DOHH2 (cell line): ENCODE measurements around the gene ROR2.
"Not testable (repeated sequence)": the region's sequence is repeated elsewhere in the genome, so short reads cannot be mapped to it uniquely, and the experiment has no call there.

Experiments used
- H3F3A ChIP-seq: fragments of 200-600 bp; sonication (generic), shearing (Covaris generic); 2 replicates; pipeline ENCODE4 v1.6.0; 2016; ENCODE audit warnings: antibody characterized with exemption, mild to moderate bottlenecking; ENCODE audit not compliant: control insufficient read depth, insufficient read depth
- H3K27ac ChIP-seq: fragments of 200-600 bp; sonication (generic); 2 replicates; pipeline ENCODE4 v1.5.1; 2014; ENCODE audit warnings: low read depth, mild to moderate bottlenecking, low read length, moderate library complexity
- H3K27me3 ChIP-seq: fragments of 200-600 bp; sonication (generic); 2 replicates; pipeline ENCODE4 v1.6.1; 2014; ENCODE audit warnings: mild to moderate bottlenecking, low read length, mixed read lengths; ENCODE audit not compliant: control insufficient read depth
- H3K36me3 ChIP-seq: fragments of 200-600 bp; sonication (generic); 2 replicates; pipeline ENCODE4 v1.6.1; 2014; ENCODE audit warnings: mild to moderate bottlenecking, low read length, moderate library complexity, mixed read lengths; ENCODE audit not compliant: control insufficient read depth
- H3K4me1 ChIP-seq: fragments of 200-600 bp; sonication (generic); 2 replicates; pipeline ENCODE4 v1.6.1; 2014; ENCODE audit warnings: mild to moderate bottlenecking, low read length, mixed read lengths; ENCODE audit not compliant: control insufficient read depth
- H3K4me2 ChIP-seq: fragments of 200-600 bp; sonication (generic); 2 replicates; pipeline ENCODE4 v1.6.0; 2014; ENCODE audit warnings: mild to moderate bottlenecking, low read length, moderate library complexity
- H3K4me3 ChIP-seq: fragments of 200-600 bp; sonication (generic); 2 replicates; pipeline ENCODE4 v1.5.1; 2014; ENCODE audit warnings: mild to moderate bottlenecking, low read length, mixed read lengths
- H3K79me2 ChIP-seq: fragments of 200-600 bp; sonication (generic); 2 replicates; pipeline ENCODE4 v1.6.1; 2014; ENCODE audit warnings: mild to moderate bottlenecking, low read length, mixed read lengths; ENCODE audit not compliant: control insufficient read depth
- H3K9me2 ChIP-seq: fragments of 200-600 bp; sonication (generic); replicated peaks from 2 replicates; pipeline ENCODE4 v1.6.1; 2014; ENCODE audit warnings: mild to moderate bottlenecking, low read length, mixed read lengths; ENCODE audit not compliant: control insufficient read depth
- H3K9me3 ChIP-seq: fragments of 200-600 bp; sonication (generic); 2 replicates; pipeline ENCODE4 v1.6.1; 2014; ENCODE audit warnings: antibody characterized with exemption, low read length, mixed read lengths; ENCODE audit not compliant: control insufficient read depth, insufficient read depth
- H4K20me1 ChIP-seq: fragments of 200-600 bp; sonication (generic); 2 replicates; pipeline ENCODE4 v1.6.0; 2014; ENCODE audit warnings: low read depth, mild to moderate bottlenecking, antibody characterized with exemption, low read length, moderate library complexity; ENCODE audit not compliant: control insufficient read depth, insufficient read depth
- EZH2phosphoT487 ChIP-seq: fragments of 200-600 bp; sonication (generic); IDR thresholded peaks from 2 replicates; pipeline ENCODE4 v1.6.1; 2017; ENCODE audit warnings: borderline replicate concordance, mild to moderate bottlenecking, antibody characterized with exemption, low read length, moderate library complexity, mixed read lengths
- TF ChIP-seq, protein P1 (sequence below): fragments of 200-600 bp; sonication (generic); IDR thresholded peaks from one replicate; pipeline ENCODE4 v1.5.1; 2014; ENCODE audit warnings: antibody characterized with exemption, mild to moderate bottlenecking, low read depth, low read length; ENCODE audit not compliant: poor library complexity, severe bottlenecking

ROR2 gene

DNA sequence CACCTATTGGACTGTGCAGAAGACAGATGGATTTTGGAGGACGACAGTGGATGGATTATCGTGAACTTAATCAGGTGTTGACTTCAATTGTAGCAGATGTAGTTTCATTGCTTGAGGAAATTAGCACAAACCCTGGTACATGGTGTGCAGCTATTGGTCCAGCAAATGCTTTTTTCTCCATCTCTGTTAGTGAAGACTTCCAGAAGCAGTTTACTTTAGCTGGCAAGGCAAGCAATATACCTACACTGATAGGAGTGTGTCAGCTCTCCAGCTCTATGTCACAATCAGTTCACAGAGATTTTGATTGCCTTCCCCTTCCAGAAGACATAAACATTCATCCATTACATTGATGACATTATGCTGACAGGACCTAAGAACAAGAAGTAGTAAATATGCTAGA is 35.7 kb upstream of the ROR2 start:
- Histone ChIP-seq H3K9me3 (no peaks in the 10 kb centered on the region; the same call in 1 of the 2 replicates), H3K4me2 (no peak overlapping the region), H4K20me1 (no peaks in the 10 kb centered on the region), H3K27me3 (no peaks in the 10 kb centered on the region), H3K36me3 (no peaks in the 10 kb centered on the region), H3K4me3 (no peak overlapping the region), H3K27ac (no peak overlapping the region), H3K79me2 (no peaks in the 10 kb centered on the region), H3K9me2 (no peaks in the 10 kb centered on the region), H3F3A (no peaks in the 10 kb centered on the region), H3K4me1 (no peaks in the 10 kb centered on the region)
- TF ChIP-seq EZH2phosphoT487, result no peak
- TF ChIP-seq, protein P1, sequence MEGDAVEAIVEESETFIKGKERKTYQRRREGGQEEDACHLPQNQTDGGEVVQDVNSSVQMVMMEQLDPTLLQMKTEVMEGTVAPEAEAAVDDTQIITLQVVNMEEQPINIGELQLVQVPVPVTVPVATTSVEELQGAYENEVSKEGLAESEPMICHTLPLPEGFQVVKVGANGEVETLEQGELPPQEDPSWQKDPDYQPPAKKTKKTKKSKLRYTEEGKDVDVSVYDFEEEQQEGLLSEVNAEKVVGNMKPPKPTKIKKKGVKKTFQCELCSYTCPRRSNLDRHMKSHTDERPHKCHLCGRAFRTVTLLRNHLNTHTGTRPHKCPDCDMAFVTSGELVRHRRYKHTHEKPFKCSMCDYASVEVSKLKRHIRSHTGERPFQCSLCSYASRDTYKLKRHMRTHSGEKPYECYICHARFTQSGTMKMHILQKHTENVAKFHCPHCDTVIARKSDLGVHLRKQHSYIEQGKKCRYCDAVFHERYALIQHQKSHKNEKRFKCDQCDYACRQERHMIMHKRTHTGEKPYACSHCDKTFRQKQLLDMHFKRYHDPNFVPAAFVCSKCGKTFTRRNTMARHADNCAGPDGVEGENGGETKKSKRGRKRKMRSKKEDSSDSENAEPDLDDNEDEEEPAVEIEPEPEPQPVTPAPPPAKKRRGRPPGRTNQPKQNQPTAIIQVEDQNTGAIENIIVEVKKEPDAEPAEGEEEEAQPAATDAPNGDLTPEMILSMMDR, result no peak

DNA sequence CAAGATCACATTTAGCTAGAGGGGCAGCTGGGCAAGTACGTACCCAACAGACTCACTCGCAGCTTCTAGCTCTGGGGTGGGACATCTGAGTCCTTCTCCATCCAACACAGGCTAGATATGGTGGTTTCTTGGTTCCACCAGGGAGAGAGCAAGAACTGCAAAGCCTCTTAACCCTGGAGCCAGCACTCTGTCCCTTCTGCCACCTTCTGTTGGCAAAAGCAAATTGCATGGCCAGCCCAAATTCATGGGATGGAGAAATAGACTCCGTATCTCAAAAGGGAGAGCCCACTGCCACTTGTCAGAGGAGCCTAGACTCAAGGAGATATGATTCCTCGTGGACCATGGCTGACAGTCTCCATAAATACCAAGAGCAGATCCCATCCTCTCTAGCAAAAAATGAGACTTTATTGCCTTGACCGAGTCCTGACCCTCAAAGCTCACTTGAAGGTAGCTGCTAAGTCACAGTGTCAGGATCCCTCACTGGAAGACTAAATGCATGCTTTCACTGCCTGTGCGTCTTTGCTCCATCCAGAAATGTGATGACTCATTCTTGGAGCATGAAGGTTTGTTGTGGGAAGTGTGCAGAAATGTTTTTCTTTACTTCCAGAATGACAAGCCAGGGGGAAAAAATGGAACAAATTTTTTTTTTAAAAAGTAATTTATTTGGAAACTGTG is 28.8 kb upstream of the ROR2 start:
- Histone ChIP-seq H3K4me2 (no peak overlapping the region), H3K27ac (no peak overlapping the region), H3K27me3 (no peaks in the 10 kb centered on the region), H3F3A (no peaks in the 10 kb centered on the region), H3K4me3 (no peak overlapping the region), H4K20me1 (no peaks in the 10 kb centered on the region), H3K9me3 (no peaks in the 10 kb centered on the region; the same call in 1 of the 2 replicates), H3K4me1 (no peaks in the 10 kb centered on the region), H3K9me2 (no peaks in the 10 kb centered on the region), H3K36me3 (no peaks in the 10 kb centered on the region), H3K79me2 (no peaks in the 10 kb centered on the region)
- TF ChIP-seq, protein P1, result peak; percentile 25
- TF ChIP-seq EZH2phosphoT487, result no peak

DNA sequence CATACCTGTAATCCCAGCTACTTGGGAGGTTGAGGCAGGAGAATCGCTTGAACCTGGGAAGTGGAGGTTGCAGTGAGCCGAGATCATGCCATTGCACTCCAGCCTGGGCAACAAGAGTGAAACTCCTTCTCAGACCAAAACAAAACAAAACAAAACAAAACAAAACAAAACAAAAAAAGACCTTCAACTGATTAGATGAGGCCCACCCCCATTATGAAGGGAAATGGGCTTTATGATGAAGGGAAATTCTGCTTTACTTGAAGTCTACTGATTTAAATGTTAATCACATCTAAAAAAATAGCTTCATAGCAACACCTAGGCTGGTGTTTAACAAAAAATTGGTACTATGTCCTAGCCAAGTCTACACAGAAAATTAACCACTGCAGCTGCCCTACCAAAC is 25.2 kb upstream of the ROR2 start:
- not testable (repeated sequence) for H3K27me3 ChIP-seq

DNA sequence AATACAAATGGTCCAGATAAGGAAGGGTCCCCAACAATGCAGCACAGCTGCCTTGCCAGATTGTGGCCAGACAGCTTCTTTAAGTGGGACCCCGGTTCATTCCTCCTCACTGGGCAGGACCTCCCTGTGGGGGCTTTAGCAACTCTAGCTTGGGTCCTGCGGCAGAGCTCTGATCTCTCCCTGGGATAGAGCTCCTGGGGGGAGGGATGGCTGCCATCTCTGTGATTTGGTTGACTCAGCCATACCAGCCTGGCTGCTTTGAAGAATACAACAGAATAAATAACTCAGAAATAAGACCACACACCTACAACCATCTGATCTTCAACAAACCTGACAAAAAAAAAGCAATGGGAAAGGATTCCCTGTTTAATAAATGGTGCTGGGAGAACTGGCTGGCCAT is 22.7 kb upstream of the ROR2 start:
- no peaks in the 10 kb centered on the region for H3K9me2 ChIP-seq
- no peak for TF ChIP-seq EZH2phosphoT487
- TF ChIP-seq, protein P1, result no peak
- H3K27ac ChIP-seq, result no peak overlapping the region

More for the DNA sequence above, 25.2 kb upstream of the ROR2 start:
- not testable (repeated sequence) for H3K4me3 ChIP-seq, H4K20me1 ChIP-seq, H3K27ac ChIP-seq, H3K4me1 ChIP-seq, H3K79me2 ChIP-seq, H3K36me3 ChIP-seq, H3K4me2 ChIP-seq, H3K9me3 ChIP-seq, H3F3A ChIP-seq, H3K9me2 ChIP-seq

More for the DNA sequence above, 22.7 kb upstream of the ROR2 start:
- H3F3A ChIP-seq, result no peaks in the 10 kb centered on the region
- no peak overlapping the region for H3K4me2 ChIP-seq
- H3K36me3 ChIP-seq, result no peaks in the 10 kb centered on the region
- H3K4me1 ChIP-seq, result no peaks in the 10 kb centered on the region
- H4K20me1 ChIP-seq, result no peaks in the 10 kb centered on the region
- no peak overlapping the region for H3K4me3 ChIP-seq
- peaks cover 11% of the 10 kb centered on the region for H3K27me3 ChIP-seq
- H3K79me2 ChIP-seq, result no peaks in the 10 kb centered on the region
- no peaks in the 10 kb centered on the region for H3K9me3 ChIP-seq
